Posterior cingulate gyrus (tissue), 11 donors: ENCODE results near the gene CDH13.

Source experiments
- DNase-seq, 10 donors: peaks; one replicate each; pipeline versions ENCODE4 v3.0.0 to v3.0.0-alpha.2; 2020 to 2021; ENCODE audit warnings: mixed read lengths in 3 of 10
- intact Hi-C: fragments of 100-400 bp; cut with DNase I; formaldehyde crosslinking; loops from one replicate; pipeline ENCODE4 v1.15.1; 2023

The CDH13 gene

DNA sequence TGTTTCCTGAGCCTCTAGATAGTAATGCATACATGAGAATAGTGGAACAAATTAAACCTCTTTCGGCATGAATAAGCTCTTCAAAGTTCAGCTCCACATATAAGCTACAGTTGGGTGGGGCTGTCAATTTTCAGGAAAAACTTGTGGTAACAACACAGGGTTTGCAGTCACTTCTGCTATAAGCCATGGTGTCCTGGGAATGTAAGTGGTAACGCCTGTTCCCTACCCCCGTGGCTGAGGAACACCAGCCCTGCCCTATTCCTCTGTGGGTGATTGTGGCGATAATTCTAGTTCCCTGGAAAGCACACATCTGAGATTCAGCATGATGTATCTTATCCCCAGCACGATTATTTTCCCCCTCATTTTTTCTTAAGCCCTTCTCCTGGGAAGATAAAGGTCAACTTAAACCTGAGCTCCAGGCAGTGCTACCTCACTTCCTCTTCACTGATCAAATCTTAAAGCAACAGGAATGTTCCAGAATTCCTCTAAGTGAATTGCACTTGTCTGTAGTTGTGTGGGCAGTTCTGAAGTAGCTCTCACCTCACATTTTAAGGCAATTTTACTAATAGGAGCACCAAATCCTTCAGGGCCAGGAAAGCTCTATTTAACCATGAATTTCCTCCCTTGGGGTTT, 680.3 kb downstream of the CDH13 start:
- DNase-seq = no peak
- intact Hi-C loops = no loop called here

DNA sequence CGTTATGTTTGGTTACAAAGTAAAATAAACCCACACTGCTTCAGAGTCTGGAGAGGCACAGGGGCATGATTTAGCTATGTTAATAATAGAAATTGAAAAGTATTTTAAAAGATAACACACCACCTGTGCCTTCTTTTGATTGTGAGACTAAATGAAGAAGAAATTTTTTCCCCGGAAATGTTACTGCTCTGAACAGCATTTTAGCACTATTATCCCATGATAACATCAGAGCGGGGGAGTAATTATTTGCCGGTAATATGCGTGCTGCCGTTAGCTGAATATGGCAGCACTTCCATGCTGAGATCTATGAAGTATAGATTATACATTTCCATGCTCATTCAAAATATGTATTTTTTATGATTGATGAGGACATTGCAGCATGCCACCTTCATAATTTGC, 680.8 kb downstream of the CDH13 start:
- intact Hi-C loops = no loop called here

DNA sequence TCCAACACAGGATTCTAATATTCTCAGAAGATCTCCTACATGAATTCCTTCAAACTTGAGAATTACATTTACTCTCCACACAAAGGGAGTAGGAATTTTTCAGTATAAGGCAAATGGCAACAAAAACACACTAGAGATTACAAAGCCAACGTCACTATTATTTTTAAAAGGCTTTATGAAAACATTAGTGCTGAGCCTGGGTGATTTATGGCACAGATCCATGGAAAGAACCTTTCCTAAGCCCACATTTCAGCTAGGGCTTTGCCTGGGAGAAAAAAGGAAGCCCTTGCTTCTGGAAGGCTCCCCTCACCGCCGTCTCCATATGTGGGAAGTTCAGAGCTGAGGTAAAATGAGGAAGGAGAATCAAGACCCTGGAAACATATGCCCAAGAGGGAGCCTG, 681.6 kb downstream of the CDH13 start:
- no peak for DNase-seq
- intact Hi-C loops = no loop called here

More for the DNA sequence above, 680.8 kb downstream of the CDH13 start:
- DNase-seq = no peak

DNA sequence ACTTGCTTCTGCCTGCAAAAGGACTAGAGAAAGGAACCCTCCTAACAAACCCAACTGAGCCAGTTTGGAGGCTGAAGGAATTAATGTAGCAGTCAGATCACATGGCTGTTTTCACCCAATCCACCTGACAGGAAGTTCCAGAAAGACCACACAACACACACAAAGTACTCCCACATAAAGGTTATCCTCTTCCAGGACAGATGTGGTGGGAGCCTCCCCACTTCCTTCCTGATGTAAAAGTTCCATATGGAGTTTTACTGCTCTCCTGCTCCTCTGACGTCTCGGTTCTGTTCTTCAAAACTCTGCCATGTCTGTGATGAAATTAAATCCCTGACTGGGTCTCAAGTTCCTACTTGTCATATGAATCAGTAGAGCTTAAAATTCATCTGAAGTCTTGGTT, 684.0 kb downstream of the CDH13 start:
- intact Hi-C loops = no loop called here

DNA sequence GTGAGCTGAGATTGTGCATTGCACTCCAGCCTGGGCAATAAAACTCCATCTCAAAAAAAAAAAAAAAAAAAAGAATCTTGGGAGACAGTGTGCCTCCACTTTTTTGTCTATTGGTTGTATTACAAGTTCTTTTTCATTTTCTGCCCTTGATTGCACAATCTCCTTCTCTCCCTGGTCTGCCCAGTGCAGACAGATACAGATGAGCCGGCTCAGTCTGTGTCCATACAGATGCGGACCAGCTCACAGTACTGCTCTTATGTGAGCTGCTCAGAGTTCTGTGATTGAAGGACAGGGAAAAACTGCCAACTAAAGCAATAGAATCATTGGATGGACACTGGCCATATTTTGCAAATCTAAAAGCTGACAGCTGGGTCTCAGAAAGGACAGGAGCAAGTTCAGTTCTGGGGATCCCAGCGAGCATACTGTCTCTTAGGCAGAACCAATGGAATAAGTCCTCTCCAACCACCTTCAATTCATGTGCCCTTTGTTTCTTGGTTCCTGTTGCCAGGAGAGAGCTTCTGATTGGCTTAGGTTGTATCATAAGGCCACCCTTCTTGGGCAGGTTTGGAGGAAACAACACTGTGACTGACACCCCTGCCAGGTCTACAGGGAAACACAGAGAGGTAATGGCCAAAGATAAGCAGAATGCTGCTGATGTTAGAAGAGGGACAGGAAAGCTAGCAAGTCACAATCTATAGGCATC, 685.4 kb downstream of the CDH13 start:
- intact Hi-C loops = no loop called here
- DNase-seq = no peak

More for the DNA sequence above, 684.0 kb downstream of the CDH13 start:
- no peak for DNase-seq

DNA sequence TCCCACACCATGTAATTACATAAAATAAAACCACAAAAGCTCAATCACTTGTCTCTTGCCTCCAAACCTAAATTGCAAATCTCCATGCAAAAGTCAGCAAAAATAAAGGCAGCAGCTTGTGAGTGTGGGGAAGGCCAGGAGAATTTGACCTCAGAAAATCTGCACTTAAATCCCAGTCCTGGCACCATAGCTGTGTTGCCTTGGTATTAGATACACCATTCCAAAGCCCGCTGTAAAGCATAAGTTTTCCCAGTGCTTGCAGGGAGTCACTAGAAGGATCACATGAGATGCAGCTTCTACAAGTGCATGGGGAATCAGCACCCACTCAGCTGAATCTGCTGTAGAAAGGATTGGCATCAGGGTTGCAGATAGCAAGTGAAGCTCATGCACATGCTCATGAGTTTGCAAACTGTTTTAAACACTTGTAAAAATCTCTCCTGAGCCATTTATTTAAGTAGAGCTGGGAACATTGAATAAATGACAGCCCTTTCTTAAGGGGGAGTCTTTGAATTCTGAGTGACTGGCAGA, 686.0 kb downstream of the CDH13 start:
- intact Hi-C loops = no loop called here

DNA sequence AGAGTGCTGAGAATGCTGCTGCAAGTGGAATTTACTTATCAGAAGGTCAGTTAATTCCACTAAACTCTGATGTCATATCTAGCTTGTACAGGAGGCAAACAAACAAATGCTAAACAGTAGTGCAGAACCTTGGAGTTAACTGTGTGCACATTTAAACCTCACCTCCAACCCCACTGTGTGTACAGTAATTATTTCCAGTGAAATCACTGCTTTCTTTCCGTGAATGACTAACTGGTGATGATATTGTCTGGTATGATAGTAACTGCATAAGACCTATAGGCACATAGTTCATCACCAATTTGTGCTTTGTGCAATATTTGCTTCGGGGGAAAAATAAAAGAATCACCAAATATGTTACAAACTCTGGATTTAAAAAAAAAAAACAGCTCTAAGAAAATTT, 688.5 kb downstream of the CDH13 start:
- intact Hi-C loops = no loop called here
- no peak for DNase-seq

More for the DNA sequence above, 686.0 kb downstream of the CDH13 start:
- DNase-seq = no peak

DNA sequence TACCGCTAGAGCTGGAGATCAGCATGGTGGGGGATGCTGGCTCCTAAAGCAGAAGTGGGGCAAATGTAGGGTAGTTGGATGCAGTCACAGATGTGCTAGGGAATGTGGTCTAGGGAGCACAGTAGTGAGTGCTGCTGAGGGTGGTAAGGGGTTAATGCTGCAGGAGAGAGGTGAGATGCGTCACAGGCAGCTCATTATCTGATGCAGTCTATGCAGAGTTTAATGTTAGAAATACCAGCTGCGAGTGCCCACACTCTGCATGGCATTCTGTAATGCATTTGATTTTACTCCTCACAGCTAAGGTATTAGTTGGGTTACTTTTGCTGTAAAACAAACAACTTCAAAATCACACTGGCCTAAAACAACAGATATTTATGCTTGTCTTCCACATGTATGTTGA, 689.7 kb downstream of the CDH13 start:
- intact Hi-C loops = no loop called here
- no peak for DNase-seq

DNA sequence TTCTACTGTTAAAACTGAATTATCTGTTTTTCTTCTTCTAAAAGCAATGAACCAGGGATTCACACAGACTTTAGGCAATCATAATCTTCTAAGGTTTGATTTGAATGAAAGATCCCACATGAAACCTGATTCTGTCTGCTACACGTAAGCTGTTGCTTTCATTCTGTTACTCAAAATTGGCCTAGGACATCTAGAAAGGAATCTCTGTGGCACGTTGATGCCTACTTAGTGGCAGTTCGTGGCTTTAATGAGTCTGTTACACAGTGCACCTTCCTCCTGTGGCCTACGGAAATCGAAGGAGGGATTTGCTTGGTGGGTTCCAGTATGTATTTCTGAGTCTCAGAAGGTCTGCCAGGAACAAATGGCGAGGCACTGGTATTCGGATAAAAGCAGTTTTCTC, 691.6 kb downstream of the CDH13 start:
- intact Hi-C loops = no loop called here
- no peak for DNase-seq

DNA sequence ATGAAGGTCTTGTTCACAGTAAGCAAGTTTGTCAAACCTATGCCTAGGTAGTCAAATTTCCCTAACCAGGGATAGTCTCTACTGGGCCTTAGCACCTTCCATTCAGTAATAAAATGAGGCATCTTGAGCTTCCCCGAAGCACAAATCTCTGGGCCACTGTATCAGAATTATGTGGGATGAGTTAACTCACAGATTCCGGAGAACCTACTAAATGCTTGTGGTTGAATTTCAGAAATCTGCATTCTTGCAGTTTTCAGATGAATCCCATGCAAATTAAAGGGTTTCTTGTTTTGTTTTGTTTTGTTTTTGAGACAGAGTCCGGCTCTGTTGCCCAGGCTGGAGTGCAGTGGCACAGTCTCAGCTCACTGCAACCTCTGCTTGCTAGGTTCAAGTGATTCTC, 702.2 kb downstream of the CDH13 start:
- intact Hi-C loops = no loop called here
- no peak for DNase-seq

DNA sequence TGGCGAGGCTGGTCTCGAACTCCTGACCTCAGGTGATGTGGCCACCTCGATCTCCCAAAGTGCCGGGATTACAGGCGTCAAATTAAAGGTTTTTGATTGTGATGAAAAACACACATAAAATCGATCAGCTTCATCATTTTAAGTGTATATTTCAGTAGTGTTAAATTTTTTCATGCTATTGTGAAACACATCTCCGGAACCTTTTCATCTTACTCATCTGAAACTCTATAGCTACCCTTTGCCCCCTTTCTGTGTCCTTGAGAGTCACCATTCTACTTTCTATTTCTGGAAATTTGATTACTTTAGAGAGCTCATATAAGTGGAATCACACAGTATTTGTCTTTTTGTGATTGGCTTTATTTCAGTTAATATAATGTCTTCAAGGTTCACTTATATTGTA, 702.7 kb downstream of the CDH13 start:
- intact Hi-C loops = no loop called here

DNA sequence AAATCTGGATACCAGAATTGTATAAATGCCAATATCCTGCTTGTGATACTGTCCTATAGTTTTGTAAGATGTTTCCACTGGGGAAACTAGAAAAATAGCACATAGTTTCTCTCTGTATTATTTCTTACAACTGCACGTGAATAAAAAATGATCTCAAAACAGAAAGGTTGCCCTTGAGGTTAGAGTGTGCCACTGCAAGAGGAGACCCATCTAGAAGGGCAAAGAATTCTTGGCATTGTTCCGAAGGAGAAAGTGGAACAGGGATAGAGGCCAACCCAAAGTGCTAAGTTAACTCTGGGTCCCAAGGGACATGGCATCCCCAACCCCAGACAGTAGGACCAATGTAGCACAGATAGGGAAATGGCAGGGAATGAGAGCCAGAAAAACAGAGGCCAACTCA, 703.5 kb downstream of the CDH13 start:
- intact Hi-C loops = no loop called here
- no peak for DNase-seq

More for the DNA sequence above, 702.7 kb downstream of the CDH13 start:
- no peak for DNase-seq

DNA sequence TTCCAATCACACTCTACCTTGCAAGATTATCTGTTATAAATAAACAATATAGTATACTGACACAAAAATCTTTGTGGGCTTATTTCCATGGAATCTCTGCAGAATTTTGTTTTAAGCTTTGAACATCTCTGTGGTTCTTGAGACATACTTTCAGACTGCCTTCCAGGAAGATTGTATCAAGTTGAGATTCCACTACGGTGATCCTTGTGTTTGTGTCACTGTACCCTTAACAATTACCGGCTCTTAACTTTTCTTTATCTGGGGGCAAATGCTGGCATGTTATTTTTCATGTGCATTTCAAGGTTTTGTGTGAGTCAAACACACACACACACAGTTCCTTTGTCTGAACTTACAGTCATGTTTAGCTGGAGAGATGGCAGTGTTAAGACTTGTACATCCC, 708.3 kb downstream of the CDH13 start:
- intact Hi-C loops = no loop called here

DNA sequence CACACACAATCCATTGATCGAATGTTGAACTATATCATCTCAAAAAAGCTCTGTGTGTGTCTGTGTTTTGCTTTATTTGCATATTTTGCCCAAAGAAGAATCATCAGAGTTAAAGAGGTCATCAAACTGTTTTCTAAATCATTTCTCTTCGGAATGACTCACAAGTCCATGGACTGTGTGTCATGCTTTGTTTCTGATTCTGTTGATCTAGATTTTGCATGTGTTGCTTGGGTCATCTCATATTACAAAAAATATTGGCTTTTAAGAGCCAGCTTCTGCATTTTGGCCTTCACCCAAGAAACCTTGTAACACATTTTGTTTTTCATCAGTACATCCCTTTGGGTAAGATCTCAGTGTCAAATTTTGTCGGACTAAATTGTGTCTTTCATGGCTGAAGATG, 709.8 kb downstream of the CDH13 start:
- intact Hi-C loops = no loop called here
- DNase-seq = no peak

More for the DNA sequence above, 708.3 kb downstream of the CDH13 start:
- no peak for DNase-seq

DNA sequence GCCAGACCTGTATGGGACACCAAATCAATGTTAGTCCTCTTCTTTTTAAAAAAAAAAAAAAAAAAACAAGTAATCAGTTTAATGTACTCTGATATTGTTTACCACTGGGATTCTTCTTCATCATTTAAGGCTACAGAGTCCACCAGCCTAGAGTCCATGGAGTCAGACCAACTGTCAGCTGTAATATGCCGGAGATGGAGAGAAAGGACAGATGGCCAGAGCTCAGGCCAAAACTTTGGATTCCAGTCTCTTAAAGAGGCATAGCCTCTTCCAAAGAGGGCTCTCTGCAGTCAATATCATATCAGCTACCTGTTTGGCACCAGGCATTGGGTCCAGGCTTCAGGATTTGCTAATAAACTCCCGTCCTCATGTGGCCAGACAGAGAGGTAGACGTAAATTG, 711.4 kb downstream of the CDH13 start:
- DNase-seq = no peak
- intact Hi-C loops = no loop called here

DNA sequence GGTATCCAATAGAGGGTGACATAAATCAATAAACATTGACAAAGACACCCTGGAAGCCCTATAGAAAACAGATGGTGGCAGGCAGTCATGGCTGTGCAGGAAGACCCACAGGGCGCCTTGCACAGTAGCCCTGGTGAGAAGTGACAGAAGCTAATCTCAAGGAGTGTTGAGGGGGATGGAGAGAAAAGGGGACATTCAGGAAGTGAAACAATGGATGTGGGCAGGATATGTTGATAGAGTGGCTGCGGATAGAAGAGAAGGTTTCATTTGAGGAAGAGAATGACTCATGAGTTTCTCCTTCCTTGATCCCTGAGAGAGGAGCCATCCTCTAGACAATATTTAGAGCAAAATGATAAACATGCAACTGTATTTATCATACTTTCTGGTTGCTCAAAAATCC, 712.2 kb downstream of the CDH13 start:
- intact Hi-C loops = no loop called here

DNA sequence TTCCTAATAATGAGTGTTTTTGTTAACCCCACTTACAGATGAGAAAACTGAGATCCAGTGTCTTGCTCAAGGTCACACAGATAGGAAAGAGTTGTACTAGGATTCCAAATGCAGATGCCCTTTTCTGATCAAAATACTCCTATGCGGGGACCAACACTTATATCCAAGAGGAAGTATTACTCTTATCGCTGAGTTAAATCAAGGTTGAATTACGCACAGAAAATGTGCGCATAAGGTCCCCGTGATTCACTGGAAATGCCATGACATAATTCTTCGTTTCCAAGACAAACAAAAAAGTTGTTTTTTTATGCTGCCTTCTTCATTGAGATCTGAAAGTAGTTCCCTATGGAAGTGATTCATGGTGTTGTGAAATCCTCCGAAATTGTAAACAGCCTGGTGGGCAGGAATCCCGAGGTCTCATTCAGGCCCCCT, 717.2 kb downstream of the CDH13 start:
- intact Hi-C loops = no loop called here
- no peak for DNase-seq

More for the DNA sequence above, 712.2 kb downstream of the CDH13 start:
- no peak for DNase-seq

DNA sequence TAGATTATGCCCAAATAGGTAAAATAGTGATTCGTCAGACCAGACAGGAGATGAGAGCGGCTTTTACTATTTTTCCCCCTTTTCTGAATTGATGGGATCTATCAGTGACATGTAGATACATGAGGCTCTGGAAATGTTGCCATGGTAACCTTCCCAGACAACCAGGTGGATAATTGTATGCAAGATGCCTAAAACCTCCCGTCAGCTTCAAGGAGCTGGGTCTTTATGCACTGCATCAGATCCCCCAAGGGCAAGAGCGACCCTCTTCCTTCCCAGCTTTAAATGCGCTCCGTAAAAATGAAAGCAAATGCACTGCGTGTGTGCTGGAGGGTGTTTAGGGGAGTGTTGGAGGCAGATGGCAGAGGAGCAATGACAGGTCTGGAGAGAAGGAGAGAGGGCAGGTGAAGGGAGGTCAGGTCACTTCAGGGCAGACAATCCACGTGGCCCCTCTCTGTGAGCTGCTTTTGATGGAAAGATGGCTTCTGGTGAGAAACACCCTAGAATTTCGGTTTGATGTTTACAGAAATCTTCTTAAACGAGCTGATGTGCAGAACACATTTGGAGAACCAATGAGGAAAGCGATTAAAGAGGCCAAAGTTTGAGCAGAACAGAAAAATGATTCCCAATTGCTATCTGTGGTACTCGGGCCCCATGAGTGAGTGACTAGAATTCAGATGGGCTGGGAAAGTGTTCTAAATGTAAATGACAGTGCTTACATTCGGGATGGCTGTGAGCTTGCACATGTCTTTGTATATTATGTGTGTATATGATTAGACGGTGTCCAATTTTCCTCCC, 719.3 kb downstream of the CDH13 start:
- intact Hi-C loops = no loop called here
- DNase-seq = no peak

DNA sequence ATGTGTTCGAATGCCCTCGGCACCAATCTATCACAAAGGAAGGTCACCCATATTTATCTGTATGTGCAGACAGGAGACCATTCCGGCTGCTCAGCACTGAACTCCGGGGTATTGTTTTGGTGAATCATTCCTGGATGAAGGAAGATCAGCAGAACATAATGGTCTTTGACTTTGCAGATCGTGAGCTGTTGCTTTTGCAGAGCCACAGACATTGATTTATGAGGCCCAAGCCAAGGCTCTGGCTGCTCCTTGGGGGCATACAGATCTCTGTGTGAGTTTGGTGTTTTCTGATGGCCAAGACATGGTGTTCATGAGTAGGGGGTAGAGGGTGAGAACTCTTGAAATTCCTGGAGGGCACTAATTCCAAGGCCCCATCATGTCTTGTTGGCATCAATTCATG, 722.2 kb downstream of the CDH13 start:
- DNase-seq = no peak
- intact Hi-C loops = no loop called here

DNA sequence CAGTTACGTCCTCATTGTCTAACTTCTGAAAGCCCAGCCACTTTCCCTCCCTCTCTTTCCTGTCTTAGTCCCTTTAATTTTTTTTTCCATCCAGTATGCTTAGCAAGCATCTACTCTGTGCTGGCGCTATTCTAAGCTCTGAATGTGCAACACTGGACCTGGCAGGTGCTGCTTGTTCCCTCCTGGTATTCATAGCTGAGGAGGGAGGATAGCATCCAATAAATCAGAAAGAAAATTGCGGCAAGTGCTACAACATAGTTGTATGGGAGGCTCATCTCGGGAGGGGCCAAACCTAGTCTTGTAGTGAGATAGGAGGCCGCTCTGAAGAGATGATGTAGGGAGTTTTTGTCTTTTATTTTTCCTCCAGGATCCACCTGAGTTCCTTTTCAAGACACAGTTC, 723.7 kb downstream of the CDH13 start:
- intact Hi-C loops = loop anchor here (10.0 kb wide), 1 partner anchor 146 kb away; no protein-coding TSS in a partner anchor
- peak in 1 of 10 donors; percentile 28 for DNase-seq

DNA sequence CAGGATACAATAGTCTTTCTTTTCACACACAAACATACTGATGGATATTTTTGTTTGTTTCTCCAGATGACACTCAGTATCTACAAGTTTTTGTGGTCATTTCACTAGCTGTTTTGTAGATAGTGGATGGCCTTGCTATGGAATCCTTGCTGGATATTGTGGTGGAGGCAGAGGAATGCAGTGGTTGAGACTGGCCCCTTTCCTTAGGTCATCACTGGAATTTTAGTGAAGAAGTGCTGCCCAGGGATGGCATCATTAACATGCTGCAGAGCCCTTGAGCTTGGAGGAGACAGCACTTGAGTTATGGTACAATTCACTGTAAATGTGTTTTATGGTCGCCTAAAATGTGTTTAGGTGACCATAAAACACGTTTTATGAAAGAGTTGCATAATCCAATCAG, 725.1 kb downstream of the CDH13 start:
- intact Hi-C loops = loop anchor here (10.0 kb wide), 1 partner anchor 147 kb away; no protein-coding TSS in a partner anchor
- DNase-seq = no peak
